Fibroblast of the aortic adventitia (primary cell): ENCODE results near the gene ALOX12. TPM values are rescaled to one million over a fixed set of nuclear protein-coding genes. Genes with fewer than 3 reads are reported as not detected.
"Not testable (repeated sequence)": the region's sequence is repeated elsewhere in the genome, so short reads cannot be mapped to it uniquely, and the experiment has no call there.

Experiments
- DNase-seq: peaks from one replicate; pipeline ENCODE4 v3.0.0-alpha.2; 2010; ENCODE audit warnings: low read depth
- H3K4me3 ChIP-seq: 2 replicates; pipeline ENCODE4 v1.5.1; 2011; ENCODE audit warnings: low read depth, mild to moderate bottlenecking, control low read depth, low read length, moderate library complexity
- CTCF ChIP-seq: IDR thresholded peaks from 2 replicates; pipeline ENCODE4 v1.5.1; 2011; ENCODE audit warnings: mild to moderate bottlenecking, low read length, control low read depth, inconsistent platforms; ENCODE audit not compliant: insufficient read depth
- small RNA-seq: library from RNA; depleted of rRNA; stranded (forward); fragments of <200 nt; gene quantifications from one replicate; pipeline ENCODE3, GENCODE V24; 2012
- total RNA-seq: library from RNA; depleted of rRNA; stranded (reverse); fragments of >200 nt; gene quantifications from 2 replicates; pipeline ENCODE4 v1.2.3, GENCODE V29; 2012; ENCODE audit warnings: low replicate concordance

ALOX12 gene
- total RNA-seq, 1 donor: not detected

DNA sequence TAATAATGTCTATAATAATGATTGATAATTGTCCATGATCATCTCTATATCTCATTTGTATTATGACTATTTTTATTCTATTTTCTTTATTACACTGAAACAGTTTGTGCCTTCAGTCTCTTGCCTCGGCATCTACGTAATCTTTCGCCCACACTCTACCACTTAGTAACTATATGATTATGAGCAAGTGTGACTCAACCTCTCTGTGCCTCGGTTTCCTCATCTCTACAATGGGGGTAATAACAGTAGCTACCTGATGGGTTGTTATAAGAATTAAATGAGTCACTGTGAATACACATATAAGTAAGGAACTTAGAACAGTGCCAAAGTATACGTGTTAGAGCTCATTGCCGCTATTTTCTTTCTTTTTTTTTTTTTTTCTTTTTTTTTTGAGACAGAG, 51.7 kb downstream of the ALOX12 start:
- no peak for TF ChIP-seq CTCF
- no peak for DNase-seq
- no peak overlapping the region for H3K4me3 ChIP-seq

DNA sequence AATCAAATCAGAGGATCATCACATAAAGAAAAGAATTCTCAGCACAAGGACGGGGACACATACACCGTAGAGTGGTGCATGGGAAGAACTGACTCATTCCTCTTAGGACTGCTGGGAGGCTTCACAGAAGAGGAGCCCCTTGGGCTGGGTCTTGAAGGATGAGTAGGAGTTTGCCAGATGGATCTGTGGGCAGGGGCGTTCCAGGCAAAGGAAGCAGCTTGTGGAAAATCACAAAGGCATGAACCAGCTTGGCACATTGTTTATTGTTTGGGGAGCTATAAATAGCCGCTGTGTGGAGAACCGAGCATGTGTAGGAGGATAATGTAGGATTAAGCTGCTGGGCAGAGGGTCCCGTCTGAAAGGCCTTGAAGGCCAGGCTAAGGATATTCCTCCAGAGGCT, 53.1 kb downstream of the ALOX12 start:
- TF ChIP-seq CTCF: no peak
- no peak overlapping the region for H3K4me3 ChIP-seq
- DNase-seq: no peak

GRCh38 chr17:7050583-7050982, 54.7 kb downstream of the ALOX12 start:
- not testable (repeated sequence) for H3K4me3 ChIP-seq, DNase-seq

GRCh38 chr17:7056386-7056785, 60.5 kb downstream of the ALOX12 start:
- no peak overlapping the region for H3K4me3 ChIP-seq
- no peak for TF ChIP-seq CTCF
- no peak for DNase-seq

- DNase-seq: peak; percentile 16
- no peak for TF ChIP-seq CTCF
Measured at GRCh38 chr17:7058831-7059447, 63.1 kb downstream of the ALOX12 start.

More at GRCh38 chr17:7058831-7059447, 63.1 kb downstream of the ALOX12 start:
- H3K4me3 ChIP-seq: no peak overlapping the region

Small RNAs within 50 kb of the gene (small RNA-seq; reads per million reads assigned to genes)
- gene AC120057.1: not detected

Other genes starting within 250 kb of the ALOX12 start
- gene XAF1, start 240.0 kb upstream of the ALOX12 start, total RNA-seq: 27.5 and 47.1 TPM in 2 replicates
- gene FBXO39, start 219.8 kb upstream of the ALOX12 start, total RNA-seq: 0.09 and 0.57 TPM in 2 replicates
- not detected in 2 replicates for gene TEKT1, start 164.3 kb upstream of the ALOX12 start, total RNA-seq
- gene RNASEK, start 16.6 kb downstream of the ALOX12 start, total RNA-seq: 9.3 and 90.7 TPM in 2 replicates
- 0.41 and 0.45 TPM in 2 replicates for gene BCL6B, start 27.0 kb downstream of the ALOX12 start, total RNA-seq
- gene SLC16A13, start 40.0 kb downstream of the ALOX12 start, total RNA-seq: 0.72 and 3.1 TPM in 2 replicates
- gene SLC16A11, start 48.0 kb downstream of the ALOX12 start, total RNA-seq: 0.27 and 2.4 TPM in 2 replicates
- gene CLEC10A, start 84.2 kb downstream of the ALOX12 start, total RNA-seq: not detected in 2 replicates
- not detected in 2 replicates for gene ASGR2, start 118.8 kb downstream of the ALOX12 start, total RNA-seq
- gene ASGR1, start 183.3 kb downstream of the ALOX12 start, total RNA-seq: 0.09 and 2.8 TPM in 2 replicates
- gene DLG4, start 223.8 kb downstream of the ALOX12 start, total RNA-seq: 2.9 and 11.9 TPM in 2 replicates
- gene ACADVL, start 223.9 kb downstream of the ALOX12 start, total RNA-seq: 136 and 210 TPM in 2 replicates
- gene DVL2, start 238.5 kb downstream of the ALOX12 start, total RNA-seq: 67.7 and 102 TPM in 2 replicates
- gene PHF23, start 243.4 kb downstream of the ALOX12 start, total RNA-seq: 26.7 and 40.3 TPM in 2 replicates
- gene GABARAP, start 246.4 kb downstream of the ALOX12 start, total RNA-seq: 293 and 420 TPM in 2 replicates